HS-5 (cell line): ENCODE results near the gene MICU1.
"Not testable (repeated sequence)": the region's sequence is repeated elsewhere in the genome, so short reads cannot be mapped to it uniquely, and the experiment has no call there.

Experiments
- DNase-seq: peaks from one replicate; pipeline ENCODE4 v3.0.0-alpha.2; 2012; ENCODE audit warnings: low read depth

MICU1 gene

DNA sequence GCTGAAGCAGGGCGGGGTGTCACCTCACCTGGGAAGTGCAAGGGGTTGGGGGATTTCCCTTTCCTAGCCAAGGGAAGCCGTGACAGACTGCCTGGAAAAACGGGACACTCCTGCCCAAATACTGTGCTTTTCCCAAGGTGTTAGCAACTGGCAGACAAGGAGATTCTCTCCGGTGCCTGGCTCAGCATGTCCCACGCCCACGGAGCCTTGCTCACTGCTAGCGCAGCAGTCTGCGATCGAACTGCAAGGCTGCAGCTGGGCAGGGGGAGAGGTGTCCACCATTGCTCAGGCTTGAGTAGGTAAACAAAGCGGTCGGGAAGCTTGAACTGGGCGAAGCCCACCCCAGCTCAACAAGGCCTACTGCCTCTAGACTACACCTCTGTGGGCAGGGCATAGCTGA is 190.3 kb downstream of the MICU1 start:
- no peak for DNase-seq

DNA sequence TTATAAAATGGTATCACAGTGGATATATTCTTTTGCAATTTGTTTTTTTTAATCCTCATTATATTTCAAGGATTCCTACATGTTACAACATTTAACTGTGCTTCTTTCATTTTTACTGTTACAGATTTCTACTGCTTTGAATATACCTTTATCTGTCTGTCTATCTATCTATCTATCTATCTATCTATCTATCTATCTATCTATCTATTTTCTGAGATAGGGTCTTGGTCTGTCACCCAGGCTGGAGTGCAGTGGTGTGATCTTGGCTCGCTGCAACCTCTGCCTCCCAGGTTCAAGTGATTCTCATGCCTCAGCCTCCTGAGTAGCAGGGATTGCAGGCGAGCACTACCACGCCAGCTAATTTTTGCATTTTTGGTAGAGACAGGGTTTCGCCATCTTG is 194.9 kb downstream of the MICU1 start:
- DNase-seq: not testable (repeated sequence)

- DNase-seq: no peak
Measured at GRCh38 chr10:72429931-72430330, 195.9 kb downstream of the MICU1 start.

- no peak for DNase-seq
Measured at GRCh38 chr10:72426986-72427385, 198.9 kb downstream of the MICU1 start.

DNA sequence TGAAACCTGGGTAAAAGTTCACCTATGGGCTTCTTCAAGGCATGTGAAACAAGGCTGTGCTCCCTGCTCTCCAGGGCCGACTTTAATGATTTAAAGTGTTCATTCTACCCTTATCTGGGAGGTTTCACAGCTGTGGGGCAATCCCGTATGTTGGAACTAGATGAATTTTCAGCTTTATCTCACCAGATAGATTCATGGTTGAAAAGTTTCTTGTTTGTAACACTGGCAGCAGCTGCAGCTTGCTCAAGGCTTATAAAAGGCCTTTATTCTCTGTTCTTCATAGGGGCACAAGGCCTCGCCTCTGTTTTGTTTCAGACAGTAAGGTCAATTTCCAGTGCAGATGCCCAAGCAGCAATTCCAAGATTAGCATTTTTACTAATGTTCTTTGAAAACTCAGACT is 200.7 kb downstream of the MICU1 start:
- DNase-seq: no peak

GRCh38 chr10:72424561-72424960 is 201.3 kb downstream of the MICU1 start:
- no peak for DNase-seq

- DNase-seq: no peak
Measured at GRCh38 chr10:72423426-72423825, 202.5 kb downstream of the MICU1 start.

DNA sequence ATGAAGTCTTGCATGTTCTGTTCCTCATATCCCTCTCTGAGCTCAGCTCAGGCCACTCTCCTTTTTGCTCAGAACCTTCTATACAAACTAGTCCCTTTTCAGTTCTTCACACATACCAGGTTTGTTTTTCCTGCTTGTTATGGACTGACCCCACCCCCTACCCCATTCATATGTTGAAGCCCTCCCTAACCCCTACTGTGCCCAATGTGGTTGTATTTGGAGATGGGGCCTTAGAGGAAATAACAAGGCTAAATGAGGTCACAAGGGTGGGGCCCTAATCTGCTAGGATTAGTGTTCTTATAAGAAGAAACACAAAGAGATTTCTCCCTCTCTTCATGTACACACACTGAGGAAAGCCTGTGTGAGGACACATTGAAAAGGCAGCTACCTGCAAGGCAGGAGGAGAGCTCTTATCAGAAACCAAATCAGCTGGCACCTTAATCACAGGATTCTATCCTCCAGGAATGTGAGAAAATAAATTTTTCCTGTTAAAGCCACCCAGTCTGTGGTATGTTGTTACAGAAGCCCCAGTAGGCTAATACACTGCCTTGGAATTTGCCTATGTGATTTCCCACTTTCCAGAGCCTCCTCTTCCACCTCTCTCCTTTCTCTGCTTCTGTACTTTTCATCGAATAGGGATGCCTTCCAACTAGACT is 203.9 kb downstream of the MICU1 start:
- no peak for DNase-seq

DNA sequence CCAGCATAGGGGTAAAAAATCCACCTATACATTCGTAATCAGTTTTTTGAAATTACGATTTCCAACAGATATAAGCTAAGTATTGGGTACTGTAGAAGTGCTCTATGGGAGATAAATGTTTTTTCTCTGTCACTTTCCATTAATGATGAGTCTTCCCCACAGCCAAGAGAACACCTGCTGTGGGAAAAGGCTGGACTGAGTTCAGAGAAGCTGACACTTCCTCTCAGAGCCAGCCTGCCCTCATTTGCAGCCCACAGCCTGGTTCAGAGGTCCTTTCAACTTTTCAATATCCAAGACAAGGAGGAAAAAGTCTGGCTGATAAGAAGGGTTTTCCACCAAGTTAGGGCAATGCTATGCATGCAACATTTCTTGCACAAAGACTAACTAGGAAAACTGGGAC is 206.6 kb downstream of the MICU1 start:
- DNase-seq: no peak

DNA sequence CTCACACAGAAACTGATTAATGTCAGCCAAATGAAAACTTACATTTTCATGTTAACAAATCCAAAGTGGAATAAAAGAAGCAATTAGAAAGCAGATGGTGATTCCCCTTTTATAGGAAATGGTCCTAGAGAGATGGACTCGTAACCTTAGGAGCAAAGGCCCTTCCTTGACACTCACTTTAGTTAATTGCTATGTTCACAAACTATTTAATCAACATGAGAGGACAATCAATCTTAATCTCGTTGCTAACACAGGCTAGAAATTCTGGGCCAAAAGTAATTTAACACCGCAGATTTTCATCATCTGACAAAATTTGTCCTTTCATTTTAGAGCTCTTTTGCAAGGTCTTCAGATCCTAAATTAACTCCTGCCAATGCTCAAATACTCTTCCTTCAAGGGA is 207.2 kb downstream of the MICU1 start:
- no peak for DNase-seq

- no peak for DNase-seq
Measured at GRCh38 chr10:72417971-72418370, 207.9 kb downstream of the MICU1 start.

DNA sequence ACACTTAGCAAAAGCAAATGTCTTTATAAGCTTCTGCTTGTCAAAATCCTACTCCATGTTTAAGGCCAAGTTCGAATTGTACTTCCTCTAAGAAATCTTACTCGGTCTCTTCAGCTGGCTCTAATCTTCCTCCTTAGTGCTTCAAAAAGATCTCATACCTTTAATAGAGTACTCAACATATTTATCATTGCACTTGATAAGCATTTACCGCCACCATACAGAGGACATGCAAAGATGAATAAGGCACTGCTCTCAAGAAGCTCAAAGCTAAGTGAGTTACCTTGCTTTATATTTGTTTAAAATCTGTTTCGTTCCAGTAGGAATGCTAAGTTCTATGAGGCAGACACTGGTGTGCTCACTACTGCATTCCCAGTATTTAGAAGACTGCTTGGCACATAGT is 209.2 kb downstream of the MICU1 start:
- no peak for DNase-seq

GRCh38 chr10:72414642-72415041 is 211.2 kb downstream of the MICU1 start:
- DNase-seq: no peak

DNA sequence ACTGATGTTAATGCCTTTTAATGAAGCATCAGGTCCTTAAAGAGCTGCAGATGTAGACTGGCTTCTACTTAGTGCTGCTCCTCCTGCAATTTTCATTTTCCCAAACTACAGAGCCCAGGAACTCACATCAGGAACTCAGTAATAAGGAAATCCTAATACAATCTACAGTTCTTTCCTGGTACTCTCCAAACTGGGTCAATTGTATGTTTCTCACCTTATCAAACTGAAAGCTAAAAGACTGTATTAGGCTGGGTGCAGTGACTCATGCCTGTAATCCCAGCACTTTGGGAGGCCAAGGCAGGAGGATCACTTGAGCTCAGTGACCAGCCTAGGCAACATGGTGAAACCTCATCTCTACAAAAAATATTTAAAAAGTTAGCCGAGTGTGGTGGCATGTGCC is 216.7 kb downstream of the MICU1 start:
- DNase-seq: no peak

DNA sequence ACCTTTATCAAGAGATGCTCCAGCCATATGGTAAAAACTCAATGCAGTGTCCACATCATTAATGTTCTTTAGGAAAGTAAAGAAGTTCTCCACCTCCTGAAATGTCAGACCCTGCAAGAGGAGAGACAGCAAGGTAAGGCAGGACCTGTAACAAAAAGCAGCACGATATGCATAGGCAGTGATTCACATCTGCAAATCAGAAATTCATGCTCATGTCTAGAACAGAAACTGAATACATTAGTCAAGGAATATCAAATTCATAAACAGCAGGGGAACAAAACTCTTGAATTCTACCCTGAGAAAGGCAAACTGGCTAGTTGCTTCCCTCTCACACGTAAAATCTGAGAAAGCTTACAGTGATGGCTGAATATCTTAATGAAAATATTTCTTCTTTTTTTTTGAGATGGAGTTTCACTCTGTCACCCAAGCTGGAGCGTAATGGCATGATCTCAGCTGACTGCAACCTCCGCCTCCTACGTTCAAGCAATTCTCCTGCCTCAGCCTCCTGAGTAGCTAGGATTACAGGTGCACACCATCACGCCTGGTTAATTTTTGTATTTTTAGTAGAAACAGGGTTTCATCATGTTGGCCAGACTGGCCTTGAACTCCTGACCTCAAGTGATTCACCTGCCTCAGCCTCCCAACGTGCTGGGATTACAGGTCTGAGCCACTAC is 217.8 kb downstream of the MICU1 start:
- no peak for DNase-seq

DNA sequence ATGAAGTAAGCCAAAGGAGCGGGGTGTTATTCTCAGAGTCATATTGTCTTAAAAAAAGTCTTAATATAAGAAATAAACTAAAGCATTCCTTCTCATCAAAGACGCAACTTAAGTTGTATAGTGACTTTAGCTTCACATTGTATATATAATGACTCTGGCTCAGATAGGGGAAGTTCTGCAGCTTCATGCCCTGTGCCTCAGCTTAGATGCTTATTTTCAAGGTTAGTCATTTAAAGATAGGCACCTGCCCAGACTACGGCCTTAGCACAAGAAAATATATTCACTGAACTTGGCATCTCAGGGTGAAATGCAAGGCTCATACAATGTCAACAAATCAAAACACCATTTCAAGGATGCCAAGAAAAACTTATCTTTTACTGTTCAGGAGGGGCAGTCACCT is 218.4 kb downstream of the MICU1 start:
- DNase-seq: no peak

- DNase-seq: not testable (repeated sequence)
Measured at GRCh38 chr10:72395581-72395980, 230.3 kb downstream of the MICU1 start.

DNA sequence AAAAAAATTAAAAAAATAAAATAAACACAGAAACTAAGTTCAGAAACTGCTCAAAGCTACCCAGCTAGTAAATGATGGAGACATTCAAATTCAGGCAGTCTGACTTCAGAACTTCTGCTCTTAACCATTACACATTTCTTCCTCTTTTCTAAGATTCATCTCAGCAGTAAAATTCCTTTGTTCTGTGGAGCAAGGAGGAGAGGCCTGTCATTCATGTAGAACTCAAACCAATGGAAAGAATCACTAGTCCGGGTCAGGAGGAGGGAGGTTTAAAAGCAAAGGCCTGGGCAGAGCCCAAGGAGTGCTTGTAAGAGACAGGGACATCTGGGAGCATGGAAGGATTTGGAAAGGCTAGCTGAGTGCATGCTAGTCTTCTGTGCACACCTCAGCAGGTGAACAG is 233.3 kb downstream of the MICU1 start:
- DNase-seq: no peak

DNA sequence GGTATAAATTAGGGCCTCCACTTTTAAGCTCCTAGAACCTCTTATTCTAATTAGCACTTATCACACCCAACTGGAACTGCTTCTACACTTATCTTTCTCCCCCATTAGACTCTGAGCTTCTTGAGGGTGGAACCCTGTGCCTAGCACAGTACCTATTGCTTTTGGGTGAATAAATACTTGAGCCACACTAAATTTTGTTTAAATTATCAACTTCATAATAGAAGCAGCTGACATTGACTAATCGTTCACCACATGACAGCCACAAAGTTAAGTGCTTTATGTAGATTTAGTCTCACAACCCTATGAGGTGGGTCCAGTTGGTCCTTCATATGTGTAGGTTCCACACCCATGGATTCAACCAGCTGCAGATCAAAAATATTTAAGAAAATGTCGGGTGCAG is 235.1 kb downstream of the MICU1 start:
- DNase-seq: no peak

DNA sequence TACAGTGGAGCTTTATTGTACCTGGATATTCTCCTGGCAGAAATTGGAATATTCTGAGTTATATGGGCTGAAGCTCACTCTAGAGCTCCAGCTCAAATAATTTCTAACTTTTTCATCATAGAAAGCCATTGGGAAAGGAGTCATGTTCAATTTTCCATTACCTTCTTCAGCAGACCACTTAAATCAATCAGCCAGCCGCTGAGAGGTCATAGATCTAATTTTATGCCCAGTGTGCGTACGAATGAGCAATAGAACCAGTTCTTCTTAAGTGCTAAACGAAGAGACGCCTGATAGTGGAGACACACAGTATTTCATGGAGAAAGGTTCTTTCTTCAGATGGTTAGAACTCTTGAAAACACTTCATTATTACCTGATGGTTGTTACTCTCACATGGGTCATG is 236.2 kb downstream of the MICU1 start:
- no peak for DNase-seq

GRCh38 chr10:72389014-72389413 is 236.9 kb downstream of the MICU1 start:
- DNase-seq: no peak

DNA sequence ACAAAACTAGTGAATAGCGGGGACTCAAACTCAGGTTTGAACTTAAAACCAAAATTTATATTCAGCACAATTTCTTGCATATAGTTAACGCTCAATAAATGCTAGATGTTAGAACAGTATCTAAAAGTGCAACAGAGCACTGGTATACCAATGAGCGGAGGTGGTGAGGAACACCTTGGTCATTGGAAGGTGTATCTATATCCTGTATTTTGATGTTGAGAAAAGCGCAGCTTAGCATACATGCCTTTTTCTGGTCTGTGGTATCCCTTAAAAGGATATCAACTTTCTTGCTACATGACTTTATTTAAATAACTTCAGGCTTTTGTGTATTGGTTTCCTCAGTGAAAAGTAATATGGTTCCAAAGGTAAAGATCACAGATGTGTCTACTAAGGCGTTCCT is 237.8 kb downstream of the MICU1 start:
- DNase-seq: no peak

DNA sequence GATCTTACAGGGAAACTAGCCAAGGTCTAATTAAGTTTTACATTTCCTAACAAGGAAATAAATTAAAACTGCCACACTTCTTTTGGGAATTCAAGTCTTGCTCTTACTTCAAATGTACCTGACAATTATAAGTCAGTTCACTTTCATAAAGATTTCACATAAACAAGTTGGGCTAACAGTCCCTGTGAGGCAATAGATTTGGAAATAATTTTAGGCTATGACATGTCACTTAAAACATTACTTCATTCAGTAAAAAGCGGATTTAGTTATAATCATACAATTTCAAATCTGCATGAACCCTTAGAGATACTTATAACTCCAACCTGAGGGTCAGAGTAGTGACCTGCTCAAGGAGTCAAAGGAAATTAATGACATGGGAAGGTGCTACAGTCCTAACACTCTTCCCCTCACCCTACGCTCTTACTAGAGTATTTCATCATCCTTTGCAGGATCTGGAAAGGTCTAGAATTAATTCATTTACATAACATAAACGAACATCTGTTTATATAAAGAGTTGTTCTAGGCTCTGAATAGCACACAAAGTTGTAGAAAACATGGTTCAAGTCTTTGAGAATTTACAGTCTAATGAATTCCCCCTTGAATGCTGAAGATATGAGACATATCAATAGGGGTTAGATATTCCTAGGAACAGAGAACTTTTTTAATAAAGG is 238.8 kb downstream of the MICU1 start:
- DNase-seq: no peak

DNA sequence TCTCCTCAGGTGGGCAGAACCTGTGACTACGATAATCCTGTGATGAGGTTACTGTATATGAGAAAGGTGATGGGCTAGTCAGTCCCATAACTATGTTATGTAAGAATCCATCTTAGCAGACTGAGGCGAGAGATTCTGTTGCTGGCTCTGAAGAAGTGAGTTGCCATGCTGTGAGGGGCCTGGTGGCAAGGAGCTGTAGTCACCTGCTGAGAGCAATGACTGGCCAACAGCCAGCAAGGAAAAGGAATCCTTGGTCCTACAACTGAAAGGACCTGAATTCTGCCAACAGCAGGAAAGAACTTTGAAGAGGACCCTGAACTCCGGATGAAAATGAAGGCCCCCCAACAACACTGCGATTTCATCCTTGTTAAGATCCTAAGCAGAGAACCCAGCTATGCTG is 240.2 kb downstream of the MICU1 start:
- no peak for DNase-seq
